Mucosa of descending colon (tissue), 3 donors: Measurements from ENCODE around the gene HLA-DMB. TPM values are rescaled to one million over a fixed set of nuclear protein-coding genes. Genes with fewer than 3 reads are reported as not detected.

Experiments used
- ATAC-seq: fragments of 200-7000 bp; cut with Tn5 transposase; one replicate; pipeline ENCODE4 v1.9.1; 2020; ENCODE audit warnings: mild to moderate bottlenecking, moderate library complexity
- DNase-seq, 3 donors: peaks; one replicate each; pipeline ENCODE4 v3.0.0-alpha.2; 2020
- H3K36me3 ChIP-seq: fragments of 200-600 bp; one replicate; pipeline ENCODE4 v1.8.0; 2021; ENCODE audit warnings: low read depth, mild to moderate bottlenecking
- H3K4me1 ChIP-seq: fragments of 200-600 bp; one replicate; pipeline ENCODE4 v1.8.0; 2021; ENCODE audit warnings: low read depth, mild to moderate bottlenecking
- H3K4me3 ChIP-seq: fragments of 200-600 bp; one replicate; pipeline ENCODE4 v1.8.0; 2021; ENCODE audit warnings: mild to moderate bottlenecking
- H3K9me3 ChIP-seq: fragments of 200-600 bp; one replicate; pipeline ENCODE4 v1.8.0; 2021; ENCODE audit warnings: mild to moderate bottlenecking
- intact Hi-C, 2 donors: fragments of 100-400 bp; cut with DNase I in 1 of 2; cut with micrococcal nuclease in 1 of 2; formaldehyde crosslinking; loops; one replicate each; pipeline versions ENCODE4 v1.11.0 to v1.11.1; 2022; cut with DNase I, micrococcal nuclease
- total RNA-seq, 3 donors: library from RNA; stranded (reverse); fragmentation: NEBNext Ultra II Directional in 2 of 3; extraction: Animal tissue kit (Norgen Biotek cat#: 25700) in 2 of 3; gene quantifications; one replicate each; pipeline versions ENCODE4 v1.2.1 to v1.2.4, GENCODE V29; 2021 to 2023
- TF ChIP-seq, protein P1 (sequence below): fragments of 200-600 bp; IDR thresholded peaks from one replicate; pipeline ENCODE4 v1.8.0; 2022; ENCODE audit warnings: antibody characterized with exemption, mild to moderate bottlenecking
- donor health status: DM: no; HTN: no; CAD: no; lungs with moderate emphysema.
- donor health status: DM: no; HTN: no; CAD: no.
- donor health status: DM: no; HTN: yes; CAD: no.

HLA-DMB gene
- total RNA-seq, 3 donors from 2014 or later = 10.8 to 27.1 (median 22.8) TPM

DNA sequence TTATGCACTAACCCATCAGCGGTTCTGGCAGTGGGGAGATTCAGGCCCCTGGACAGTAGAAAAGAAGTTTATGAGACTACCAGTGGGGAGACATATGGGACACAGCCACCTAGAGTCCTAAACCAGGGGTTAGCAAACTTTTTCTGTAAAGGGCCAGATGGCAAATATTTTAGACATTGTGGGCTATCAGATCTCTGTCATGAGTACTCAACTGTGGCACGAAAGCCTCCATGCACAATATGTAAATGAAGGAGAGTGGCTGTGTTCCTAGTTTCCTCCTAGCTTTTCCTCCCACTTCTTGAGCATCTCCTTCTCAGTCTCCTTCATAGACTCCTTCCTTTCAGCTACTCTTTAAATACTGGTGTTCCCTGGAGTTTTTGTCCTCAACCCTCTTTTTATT is 15.3 kb upstream of the HLA-DMB start:
- ATAC-seq (no peak), DNase-seq (no peak)
- no peak overlapping the region for H3K4me3 ChIP-seq
- no peaks in the 10 kb centered on the region for H3K9me3 ChIP-seq
- H3K4me1 ChIP-seq = peaks cover 9% of the 10 kb centered on the region
- TF ChIP-seq, protein P1, sequence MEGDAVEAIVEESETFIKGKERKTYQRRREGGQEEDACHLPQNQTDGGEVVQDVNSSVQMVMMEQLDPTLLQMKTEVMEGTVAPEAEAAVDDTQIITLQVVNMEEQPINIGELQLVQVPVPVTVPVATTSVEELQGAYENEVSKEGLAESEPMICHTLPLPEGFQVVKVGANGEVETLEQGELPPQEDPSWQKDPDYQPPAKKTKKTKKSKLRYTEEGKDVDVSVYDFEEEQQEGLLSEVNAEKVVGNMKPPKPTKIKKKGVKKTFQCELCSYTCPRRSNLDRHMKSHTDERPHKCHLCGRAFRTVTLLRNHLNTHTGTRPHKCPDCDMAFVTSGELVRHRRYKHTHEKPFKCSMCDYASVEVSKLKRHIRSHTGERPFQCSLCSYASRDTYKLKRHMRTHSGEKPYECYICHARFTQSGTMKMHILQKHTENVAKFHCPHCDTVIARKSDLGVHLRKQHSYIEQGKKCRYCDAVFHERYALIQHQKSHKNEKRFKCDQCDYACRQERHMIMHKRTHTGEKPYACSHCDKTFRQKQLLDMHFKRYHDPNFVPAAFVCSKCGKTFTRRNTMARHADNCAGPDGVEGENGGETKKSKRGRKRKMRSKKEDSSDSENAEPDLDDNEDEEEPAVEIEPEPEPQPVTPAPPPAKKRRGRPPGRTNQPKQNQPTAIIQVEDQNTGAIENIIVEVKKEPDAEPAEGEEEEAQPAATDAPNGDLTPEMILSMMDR = no peak
- intact Hi-C loops = no loop called here
- no peaks in the 10 kb centered on the region for H3K36me3 ChIP-seq

DNA sequence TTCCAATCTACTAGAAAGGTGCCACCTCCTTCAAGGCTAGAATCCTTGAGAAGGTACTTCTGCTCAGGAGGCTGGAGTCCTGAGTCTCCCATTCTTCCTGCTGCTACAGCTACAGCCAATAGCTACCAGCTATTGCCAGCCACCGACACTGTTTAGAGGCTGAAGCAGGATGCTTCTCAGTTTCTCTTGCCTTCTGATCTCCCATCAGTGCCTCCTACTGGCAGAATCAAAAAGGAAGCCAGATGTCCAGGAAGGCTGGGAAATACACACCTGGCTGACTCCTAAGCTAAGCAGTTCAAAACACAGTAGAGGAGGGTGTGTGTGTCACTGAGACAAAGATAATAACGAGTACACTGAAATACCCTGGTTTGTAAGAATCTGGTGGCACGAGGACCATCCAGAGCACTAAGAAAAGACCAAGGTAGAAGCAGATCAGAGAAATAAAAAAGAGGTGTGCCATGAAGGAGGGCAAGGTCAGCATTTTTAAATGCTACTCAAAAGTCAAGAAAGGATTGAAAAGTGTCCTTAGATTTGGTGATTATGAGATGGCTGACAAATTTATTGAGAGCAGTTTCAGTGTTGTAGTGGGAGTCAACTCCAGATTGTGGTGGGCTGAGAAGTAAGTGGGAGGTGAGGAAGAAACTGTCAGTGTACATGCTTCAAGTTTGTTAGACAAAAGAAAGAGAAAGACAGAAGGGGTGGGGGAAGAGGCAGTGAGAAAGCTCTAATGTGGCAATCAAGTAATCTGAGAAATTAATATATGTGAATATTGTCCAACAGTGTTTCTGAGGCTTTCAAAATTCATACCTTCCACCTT is 14.4 kb upstream of the HLA-DMB start:
- Histone ChIP-seq H3K36me3 (no peaks in the 10 kb centered on the region), H3K9me3 (no peaks in the 10 kb centered on the region), H3K4me1 (peaks cover 9% of the 10 kb centered on the region), H3K4me3 (no peak overlapping the region)
- ATAC-seq (peak; percentile 52), DNase-seq (peak in 1 of 3 donors; percentile 72)
- TF ChIP-seq, protein P1 = no peak
- intact Hi-C loops = no loop called here

DNA sequence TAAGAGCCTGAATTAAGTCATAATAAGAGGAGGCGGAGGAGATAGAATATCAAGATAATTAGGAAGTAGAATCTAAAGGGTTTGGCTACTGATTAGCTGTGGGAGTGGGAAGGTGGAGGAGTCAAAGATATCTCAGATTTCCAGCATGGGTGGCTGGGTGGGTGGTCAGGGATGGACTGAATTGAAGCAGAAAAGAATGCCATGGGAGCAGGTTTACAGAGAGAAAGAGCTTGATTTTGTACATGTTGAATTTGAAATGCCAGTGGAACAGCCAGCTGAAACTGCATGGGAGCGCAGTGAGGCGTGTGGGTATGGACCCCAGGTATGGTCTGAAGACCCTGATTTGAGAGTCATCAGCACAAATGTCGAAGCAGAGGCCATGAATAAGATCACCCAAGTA is 13.4 kb upstream of the HLA-DMB start:
- no peaks in the 10 kb centered on the region for H3K36me3 ChIP-seq
- no peak overlapping the region for H3K4me3 ChIP-seq
- TF ChIP-seq, protein P1 = no peak
- no peak for ATAC-seq
- DNase-seq = no peak
- intact Hi-C loops = no loop called here
- H3K9me3 ChIP-seq = no peaks in the 10 kb centered on the region
- H3K4me1 ChIP-seq = peaks cover 9% of the 10 kb centered on the region

DNA sequence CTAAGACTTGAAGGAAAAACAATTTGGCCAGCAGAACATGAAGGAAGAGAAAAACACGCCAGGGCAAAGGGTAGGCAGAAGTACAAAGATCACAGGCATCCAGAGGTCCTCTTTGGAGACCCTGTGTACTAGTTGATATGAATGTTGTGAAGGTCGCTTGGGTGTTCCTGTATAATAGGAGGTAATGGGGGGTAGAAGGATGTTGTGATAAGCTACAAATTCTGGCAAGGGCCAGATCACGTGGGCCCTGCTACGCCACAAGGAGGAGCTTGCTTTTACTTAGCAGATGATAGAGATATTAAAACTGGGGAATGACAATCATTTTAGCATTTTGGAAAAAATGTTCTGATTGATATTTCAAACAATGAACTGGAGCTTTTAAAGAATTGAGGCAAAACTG is 12.9 kb upstream of the HLA-DMB start:
- intact Hi-C loops = no loop called here
- TF ChIP-seq, protein P1 = no peak
- H3K4me1 ChIP-seq = peaks cover 9% of the 10 kb centered on the region
- no peak for DNase-seq
- no peak overlapping the region for H3K4me3 ChIP-seq
- no peak for ATAC-seq
- no peaks in the 10 kb centered on the region for H3K36me3 ChIP-seq
- no peaks in the 10 kb centered on the region for H3K9me3 ChIP-seq

DNA sequence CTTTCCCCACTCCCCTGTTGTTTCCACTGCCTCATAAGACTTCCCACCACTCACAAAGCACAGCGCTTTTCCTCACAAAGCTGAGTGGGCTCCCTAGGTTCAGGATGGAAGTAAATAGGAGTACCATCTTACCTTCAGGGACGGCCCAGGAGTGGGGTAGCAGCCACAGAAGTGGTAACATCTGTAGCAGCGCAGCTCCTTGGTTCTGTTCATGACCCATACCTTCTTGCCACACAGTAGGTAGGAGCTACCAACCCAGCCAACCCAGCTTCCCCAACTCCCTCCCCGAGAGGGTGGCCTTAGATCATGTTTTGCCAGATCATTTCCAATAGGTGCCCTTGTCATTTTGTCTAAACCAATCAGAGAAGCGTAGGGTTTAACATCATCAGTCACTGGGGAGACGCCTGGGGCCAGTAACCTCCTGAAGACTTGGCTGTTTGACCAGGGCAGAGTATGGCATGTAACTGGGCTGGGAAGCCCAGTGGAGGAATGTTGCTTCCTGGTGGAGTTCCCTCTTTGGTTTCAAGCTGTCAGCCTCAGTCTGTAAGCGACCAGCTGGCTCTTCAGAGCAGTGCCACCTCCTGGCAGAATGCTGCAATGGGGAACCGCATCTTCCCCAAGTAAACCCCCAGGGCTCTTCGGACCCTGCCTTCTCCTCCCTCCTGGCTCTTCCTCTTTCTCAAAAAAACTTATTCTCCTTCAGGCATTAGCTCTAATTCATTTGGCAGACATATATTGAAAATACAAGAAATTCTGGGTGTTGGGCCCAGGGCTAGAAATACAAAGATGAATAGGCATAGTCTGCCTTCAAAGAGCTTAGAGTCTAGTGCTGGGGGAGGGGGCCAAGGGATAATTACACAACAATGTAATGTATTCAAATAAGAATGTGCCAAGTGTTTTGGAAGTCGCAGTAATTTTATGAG is 12.2 kb upstream of the HLA-DMB start, which contains the start of gene HLA-DMA:
Gene HLA-DMA, minus strand, starts transcription at position 281 of the 923 bp plus-strand sequence. Its CDS starts 61 bp downstream, at position 220.
- TF ChIP-seq, protein P1 = no peak
- no peaks in the 10 kb centered on the region for H3K9me3 ChIP-seq
- ATAC-seq (peak; percentile 97), DNase-seq (peak; percentile 85 to 90 (median 87))
- intact Hi-C loops = no loop called here
- peaks cover 9% of the 10 kb centered on the region for H3K4me1 ChIP-seq
- no peaks in the 10 kb centered on the region for H3K36me3 ChIP-seq
- no peak within 1 kb of the TSS for H3K4me3 ChIP-seq
